NCI-H2107 treated with DMSO at 0.1 percent for 48 hours (cell line): ENCODE measurements around the gene FBXW12.

Experiments used
- DNase-seq: peaks from one replicate; lab custom pipeline; 2025; ENCODE audit not compliant: unreplicated experiment; lab: John Stamatoyannopoulos, UW

FBXW12 gene

GRCh38 chr3:48434591-48435222 is 62.7 kb downstream of the FBXW12 start:
- DNase-seq: no peak

- no peak for DNase-seq
Observed at GRCh38 chr3:48435223-48435595, 63.2 kb downstream of the FBXW12 start.

- peak; percentile 67 for DNase-seq
Observed at GRCh38 chr3:48435774-48436476, 63.9 kb downstream of the FBXW12 start.

GRCh38 chr3:48436477-48436787 is 64.4 kb downstream of the FBXW12 start:
- DNase-seq: no peak

GRCh38 chr3:48436855-48437254 is 64.8 kb downstream of the FBXW12 start:
- DNase-seq: no peak

GRCh38 chr3:48437812-48438211 is 65.8 kb downstream of the FBXW12 start:
- no peak for DNase-seq

- DNase-seq: peak; percentile 87
Observed at GRCh38 chr3:48439820-48440589, 68.0 kb downstream of the FBXW12 start, which contains the start of the genes CCDC51 and TMA7. CCDC51 (minus strand) TSS chr3:48440119; CDS start chr3:48435128, 4,991 bp downstream. TMA7 (plus strand) TSS chr3:48440257; CDS start chr3:48440297, 40 bp downstream.

GRCh38 chr3:48440590-48440958 is 68.6 kb downstream of the FBXW12 start:
- no peak for DNase-seq

GRCh38 chr3:48441940-48442339 is 69.9 kb downstream of the FBXW12 start:
- DNase-seq: no peak
